Fibroblast of skin of back (primary cell): ENCODE data around the gene TMOD1.
"Not testable (repeated sequence)": the region's sequence is repeated elsewhere in the genome, so short reads cannot be mapped to it uniquely, and the experiment has no call there.

ENCODE experiments used
- DNase-seq: peaks from one replicate; pipeline ENCODE4 v3.0.0-alpha.2; 2013

TMOD1 gene

DNA sequence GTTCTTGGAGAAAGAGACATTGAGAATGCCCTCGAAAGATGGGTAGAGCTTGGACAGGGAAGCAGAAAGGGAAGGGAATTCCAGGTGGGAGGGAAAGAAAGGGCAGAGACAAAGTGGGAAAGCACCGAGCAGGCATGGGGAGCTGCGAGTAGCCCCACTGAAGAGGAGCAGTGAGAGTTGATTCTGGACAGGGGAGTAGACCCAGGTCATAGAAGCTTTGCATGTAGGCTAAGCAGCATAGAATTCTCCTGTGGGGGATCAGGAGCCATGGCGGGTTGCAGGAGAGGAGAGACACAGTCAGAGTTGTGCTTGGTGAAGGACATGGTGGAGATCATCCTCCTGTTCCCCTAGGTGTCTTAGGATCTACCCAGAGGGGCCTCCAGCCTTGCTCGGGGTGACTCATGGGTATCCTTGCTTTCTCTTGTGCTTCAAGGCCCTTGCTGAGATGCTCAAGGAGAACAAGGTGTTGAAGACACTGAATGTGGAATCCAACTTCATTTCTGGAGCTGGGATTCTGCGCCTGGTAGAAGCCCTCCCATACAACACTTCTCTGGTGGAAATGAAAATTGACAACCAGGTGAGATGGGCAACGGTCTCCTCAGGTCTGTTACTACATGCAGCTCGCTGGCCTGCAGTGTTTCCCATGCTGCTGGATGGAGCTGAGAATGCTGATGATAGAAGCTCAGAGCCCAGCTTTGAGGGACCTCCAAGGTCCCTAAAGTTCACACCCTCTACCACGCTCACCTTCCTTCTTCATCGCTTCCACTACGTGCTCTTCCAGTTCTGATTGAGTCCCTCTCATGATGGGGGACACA lies 67.2 kb downstream of the TMOD1 start:
- DNase-seq, result no peak

DNA sequence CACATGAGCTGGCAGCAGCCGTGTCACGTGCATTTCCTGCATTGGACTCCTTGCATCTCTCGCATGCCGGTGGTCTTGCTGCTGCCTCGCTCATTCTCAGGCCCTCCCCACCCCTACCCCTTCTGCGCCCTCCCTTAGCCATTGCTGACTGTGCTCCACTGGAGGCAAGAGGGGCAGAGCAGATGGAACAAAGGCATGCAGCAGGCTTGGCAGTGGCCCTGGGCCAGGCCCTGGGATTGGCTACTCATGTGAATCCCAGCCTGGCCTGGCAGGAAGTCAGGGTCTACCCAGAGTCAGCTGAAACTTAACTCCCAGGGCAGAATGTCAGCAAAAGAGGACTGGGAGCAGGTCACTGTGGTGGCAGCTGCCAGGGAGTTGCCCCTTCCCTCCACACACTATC lies 69.4 kb downstream of the TMOD1 start:
- no peak for DNase-seq

DNA sequence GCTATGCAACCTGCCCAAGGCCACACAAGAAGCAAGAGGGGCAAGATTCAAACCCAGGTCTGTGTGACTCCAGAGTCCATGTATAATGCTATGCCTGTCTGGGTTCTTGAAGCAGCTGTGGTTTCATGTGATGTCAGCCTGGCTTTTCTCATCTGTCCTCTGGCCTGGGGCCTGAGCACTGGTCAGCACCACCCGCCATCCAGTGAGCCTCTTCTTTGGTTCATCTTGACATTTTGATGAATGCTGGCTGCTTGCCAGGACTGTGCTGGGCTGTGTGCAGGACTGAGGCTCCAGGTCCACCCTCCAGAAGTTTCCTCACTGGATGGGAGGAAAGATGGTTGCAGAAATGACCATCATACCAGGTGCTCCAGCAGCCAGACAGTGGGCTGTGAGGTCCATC lies 70.2 kb downstream of the TMOD1 start:
- DNase-seq, result no peak

DNA sequence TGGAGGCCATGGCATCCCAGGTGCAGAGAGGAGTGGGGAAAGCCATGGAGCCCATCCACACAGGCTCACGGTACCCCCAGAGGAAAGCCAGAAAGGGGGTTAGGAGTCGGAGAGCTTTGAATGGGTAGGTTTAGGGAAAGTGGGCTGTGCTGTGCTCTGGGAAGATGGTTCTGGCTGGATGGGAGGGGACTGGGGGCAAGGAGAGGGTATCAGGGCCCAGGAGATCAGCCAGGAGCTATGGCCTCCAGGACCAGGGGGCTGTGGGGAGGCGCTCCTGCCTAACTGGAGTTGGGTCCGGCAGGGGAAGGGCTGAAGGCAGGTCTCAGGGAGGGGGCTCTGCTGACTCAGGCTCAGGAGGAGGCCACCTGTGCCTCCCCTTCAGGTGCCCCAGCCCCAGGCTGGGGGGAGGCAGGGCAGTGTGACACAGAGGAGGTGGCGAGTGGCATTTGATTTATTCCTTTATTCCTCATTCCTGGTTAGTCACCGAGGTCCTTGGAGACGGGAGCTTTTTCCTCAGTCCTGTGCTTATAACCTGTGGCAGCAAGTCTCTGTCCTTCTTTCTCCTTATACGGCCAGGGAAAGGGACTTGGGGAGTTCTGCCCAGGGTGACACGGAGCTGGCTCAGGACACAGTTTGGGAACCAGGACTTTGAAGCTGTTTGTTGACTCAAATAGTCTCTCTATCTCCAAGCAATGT lies 70.9 kb downstream of the TMOD1 start:
- no peak for DNase-seq

DNA sequence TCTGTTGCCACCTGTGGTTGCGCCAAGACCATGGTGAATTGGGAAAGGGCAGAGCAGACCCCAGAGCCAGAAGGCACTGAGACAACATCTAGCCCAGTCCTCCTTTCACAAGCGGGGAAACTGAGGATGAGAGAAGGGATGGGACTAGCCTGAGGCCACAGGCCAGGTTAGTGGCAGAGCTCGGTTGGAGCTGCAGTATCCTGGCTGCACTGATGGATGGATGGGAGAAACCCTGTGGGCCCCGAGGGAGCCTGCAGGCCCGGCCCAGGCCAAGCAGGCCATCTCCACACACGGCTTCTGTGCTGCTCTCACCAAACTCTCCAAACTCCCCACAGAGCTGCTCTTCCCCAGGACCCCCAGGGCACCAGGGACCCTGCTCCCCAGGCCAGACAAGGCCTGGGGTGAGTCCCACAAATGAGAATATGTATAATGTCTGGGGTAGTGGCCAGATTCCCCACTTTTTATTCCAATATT lies 71.5 kb downstream of the TMOD1 start:
- DNase-seq, result no peak

DNA sequence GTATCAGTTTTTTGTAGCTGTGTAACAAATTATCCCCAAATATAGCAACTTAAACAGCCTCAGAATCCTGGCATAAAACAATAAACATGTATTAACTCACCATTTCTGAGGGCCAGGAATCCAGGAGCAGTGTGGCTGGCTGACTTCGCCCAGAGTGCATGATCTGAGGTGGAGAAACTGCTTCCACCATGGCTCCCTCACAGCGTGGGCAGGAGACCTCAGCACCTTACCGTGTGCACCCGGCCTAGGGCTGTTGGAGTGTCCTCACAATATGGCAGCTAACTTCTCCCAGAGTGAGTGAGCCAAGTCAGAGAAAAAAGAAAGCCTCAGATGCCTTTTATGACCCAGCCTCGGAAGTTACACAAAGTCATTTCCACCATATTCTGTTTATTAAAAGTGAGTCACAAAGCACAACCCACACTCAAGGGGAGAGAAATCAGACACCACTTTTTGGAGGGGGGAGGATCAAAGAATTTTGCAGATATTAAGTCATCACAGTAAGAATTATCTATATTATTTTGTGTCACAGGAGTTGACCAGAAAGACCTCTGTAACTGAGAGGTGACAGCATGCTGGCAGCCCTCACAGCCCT lies 72.1 kb downstream of the TMOD1 start:
- no peak for DNase-seq

DNA sequence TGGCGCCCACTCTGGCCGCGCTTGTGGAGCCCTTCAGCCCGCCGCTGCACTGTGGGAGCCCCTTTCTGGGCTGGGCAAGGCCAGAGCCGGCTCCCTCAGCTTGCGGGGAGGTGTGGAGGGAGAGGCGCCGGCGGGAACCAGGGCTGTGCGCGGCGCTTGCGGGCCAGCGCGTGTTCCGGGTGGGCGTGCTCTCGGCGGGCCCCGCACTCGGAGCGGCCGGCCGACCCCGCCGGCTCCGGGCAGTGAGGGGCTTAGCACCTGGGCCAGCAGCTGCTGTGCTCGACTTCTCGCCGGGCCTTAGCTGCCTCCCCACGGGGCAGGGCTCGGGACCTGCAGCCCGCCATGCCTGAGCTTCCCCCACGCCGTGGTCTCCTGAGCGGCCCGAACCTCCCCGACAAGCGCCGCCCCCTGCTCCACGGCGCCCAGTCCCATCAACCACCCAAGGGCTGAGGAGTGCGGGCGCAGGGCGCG lies 72.7 kb downstream of the TMOD1 start:
- not testable (repeated sequence) for DNase-seq

DNA sequence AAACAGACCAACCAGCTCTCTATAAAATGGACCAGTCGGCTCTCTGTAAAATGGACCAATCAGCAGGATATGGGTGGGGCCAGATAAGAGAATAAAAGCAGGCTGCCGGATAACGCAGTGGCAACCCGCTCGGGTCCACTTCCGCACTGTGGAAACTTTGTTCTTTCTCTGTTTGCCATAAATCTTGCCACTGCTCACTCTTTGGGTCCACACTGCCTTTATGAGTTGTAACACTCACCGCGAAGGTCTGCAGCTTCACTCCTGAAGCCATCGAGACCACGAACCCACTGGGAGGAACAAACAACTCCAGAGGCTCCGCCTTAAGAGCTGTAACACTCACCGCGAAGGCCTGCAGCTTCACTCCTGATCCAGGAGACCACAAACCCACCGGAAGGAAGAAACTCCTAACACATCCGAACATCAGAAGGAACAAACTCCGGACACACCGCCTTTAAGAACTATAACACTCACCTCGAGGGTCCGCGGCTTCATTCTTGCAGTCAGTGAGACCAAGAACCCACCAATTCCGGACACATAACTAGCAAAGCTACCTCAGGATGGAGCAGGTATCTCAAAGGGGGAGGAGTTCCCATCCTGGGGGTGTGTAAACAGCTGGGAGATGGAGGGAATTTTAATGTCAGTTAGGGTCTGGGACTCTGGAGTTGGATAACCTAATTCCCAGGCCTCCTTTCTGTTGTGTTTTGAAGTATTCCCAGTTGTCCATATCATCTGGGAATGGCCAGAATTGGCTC lies 73.6 kb downstream of the TMOD1 start:
- DNase-seq, result not testable (repeated sequence)

DNA sequence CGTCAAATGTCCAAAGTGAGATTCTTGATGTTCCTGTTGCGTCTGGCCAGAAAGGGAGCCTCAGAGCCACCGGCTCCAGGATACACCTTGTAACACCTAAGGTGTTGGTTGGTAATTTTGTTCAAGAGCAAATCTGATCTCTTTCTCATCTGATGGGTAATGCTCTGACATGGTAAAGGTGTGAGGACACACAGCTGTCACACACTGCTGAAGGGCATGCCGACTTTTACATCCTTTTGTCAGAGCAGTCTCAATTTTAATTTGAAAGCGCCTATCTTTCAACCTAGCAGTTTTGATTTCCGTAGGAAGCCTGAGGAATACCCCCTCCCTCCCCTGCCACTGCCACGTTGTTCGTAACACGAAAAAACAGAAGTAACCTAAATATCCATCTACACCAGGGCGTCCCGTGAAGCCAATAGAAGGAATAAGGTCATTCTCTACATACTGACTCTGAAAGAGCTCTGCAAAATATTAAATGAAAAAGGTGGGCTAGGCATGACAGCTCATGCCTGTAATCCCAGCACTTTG lies 74.3 kb downstream of the TMOD1 start:
- no peak for DNase-seq

DNA sequence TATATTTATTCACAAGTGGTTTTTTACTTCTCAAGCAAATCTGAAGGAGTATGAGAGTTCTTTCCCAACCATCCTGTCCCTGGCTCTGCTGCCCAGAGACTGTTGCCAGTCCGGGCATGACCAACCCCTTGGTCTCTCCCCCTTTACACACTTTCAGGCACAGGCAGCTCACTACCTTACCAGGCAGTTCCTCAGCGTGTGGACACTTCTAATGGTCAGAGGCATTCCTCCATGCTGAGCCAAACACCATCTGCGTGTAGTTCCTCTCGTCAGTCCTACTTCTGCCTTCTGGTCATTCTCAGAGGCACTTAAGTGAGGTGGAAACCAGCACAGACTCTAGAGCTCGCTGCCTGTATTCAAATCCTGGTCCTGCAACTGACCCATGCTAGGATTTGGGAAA lies 75.6 kb downstream of the TMOD1 start:
- no peak for DNase-seq

DNA sequence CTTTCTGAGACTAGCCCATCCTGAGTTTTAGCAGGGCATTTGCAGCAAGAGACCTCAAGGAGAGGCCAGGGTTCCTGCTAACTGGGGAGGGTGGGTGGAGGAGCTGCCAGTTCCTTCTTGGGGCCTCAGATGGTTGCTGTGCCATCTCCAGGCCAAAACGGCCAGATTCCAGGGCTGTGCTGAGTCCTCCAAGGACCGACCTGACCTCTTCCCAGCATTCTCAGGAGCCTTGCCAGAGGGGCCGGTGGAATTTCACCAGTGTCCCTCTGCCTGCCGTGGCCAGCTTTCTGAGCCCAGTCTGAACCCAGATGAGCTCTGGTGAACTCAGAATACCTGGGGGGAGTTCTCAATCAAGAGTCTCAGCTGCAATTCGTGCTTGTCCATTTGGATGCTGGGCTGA lies 77.4 kb downstream of the TMOD1 start:
- DNase-seq, result no peak

DNA sequence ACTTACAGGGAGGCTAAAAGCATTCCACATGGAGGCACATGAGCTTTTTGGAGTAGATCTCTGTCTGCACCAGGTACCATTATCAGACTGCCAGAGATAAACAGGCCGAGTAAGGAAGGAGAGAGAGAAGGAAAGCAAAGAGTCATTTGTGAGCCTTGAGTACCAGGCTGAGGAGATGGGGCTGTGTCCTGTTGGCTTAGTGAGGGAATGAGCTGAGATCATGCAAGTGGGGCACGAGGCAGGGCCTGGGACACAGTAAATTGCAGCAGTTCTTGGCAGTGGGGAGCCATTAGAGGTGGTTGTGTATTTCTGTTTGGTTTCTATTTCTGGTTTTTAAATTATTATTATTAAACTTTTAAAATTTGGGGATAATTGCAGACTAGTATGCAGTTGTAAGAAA lies 78.4 kb downstream of the TMOD1 start:
- DNase-seq, result no peak

DNA sequence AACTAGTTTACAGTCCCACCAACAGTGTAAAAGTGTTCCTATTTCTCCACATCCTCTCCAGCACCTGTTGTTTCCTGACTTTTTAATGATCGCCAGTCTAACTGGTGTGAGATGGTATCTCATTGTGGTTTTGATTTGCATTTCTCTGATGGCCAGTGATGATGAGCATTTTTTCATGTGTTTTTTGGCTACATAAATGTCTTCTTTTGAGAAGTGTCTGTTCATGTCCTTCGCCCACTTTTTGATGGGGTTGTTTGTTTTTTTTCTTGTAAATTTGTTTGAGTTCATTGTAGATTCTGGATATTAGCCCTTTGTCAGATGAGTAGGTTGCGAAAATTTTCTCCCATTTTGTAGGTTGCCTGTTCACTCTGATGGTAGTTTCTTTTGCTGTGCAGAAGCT lies 80.1 kb downstream of the TMOD1 start:
- not testable (repeated sequence) for DNase-seq

DNA sequence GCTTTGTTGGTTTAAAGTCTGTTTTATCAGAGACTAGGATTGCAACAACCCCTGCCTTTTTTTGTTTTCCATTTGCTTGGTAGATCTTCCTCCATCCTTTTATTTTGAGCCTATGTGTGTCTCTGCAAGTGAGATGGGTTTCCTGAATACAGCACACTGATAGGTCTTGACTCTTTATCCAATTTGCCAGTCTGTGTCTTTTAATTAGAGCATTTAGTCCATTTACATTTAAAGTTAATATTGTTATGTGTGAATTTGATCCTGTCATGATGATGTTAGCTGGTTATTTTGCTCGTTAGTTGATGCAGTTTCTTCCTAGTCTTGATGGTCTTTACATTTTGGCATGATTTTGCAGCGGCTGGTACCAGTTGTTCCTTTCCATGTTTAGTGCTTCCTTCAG lies 83.3 kb downstream of the TMOD1 start:
- not testable (repeated sequence) for DNase-seq

DNA sequence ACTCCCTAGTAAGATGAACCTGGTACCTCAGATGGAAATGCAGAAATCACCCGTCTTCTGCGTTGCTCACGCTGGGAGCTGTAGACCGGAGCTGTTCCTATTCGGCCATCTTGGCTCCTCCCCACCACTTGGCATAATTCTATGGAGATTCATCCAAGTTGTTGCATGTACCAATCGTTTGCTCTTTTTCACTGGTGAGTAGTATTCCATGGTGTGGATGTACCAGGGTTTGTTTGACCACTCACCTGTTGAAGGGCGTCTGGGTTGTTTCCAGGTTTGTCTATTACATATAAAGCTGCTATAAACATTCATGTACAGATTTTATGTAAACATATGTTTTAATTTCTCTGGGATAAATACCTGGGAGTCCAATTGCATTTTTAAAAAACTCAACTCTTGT lies 85.4 kb downstream of the TMOD1 start:
- not testable (repeated sequence) for DNase-seq

DNA sequence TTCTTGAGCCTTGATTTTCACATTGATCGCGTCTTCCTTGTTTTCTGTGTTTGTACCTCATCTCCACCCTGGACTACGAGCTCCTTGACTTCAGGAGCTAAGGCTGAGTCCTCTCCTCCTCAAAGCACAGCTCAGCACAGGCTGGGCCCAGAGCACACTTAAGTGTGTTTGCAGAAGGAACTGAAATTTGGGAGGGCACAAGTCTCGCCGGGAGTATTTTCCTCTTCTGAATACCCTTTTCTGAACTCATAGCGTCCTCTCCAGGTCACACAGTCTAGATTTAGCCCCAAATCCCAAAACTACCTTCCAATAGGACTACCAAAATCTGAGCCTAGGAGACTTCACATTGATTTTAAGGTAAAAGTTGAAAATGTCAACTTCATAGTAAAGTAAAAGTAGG lies 90.1 kb downstream of the TMOD1 start:
- DNase-seq, result no peak

DNA sequence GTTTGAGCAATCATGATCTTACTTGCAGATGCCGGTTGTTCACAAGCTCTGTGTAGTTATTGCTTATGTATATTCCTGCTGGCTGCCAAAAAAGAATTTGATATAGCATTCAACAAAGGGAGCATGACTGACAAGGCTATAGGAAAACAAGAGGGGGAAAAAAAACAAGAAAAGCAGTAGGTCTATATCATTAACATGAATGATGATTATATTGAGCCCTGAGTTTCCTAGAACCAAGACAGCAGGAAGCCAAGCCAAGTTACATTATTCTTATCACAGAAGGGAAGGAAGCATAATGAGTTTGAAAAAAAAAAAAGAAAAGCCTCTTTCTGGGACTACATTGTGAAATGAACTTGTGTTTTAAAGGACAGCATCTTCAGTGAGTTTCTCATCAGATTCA lies 90.7 kb downstream of the TMOD1 start:
- DNase-seq, result no peak

DNA sequence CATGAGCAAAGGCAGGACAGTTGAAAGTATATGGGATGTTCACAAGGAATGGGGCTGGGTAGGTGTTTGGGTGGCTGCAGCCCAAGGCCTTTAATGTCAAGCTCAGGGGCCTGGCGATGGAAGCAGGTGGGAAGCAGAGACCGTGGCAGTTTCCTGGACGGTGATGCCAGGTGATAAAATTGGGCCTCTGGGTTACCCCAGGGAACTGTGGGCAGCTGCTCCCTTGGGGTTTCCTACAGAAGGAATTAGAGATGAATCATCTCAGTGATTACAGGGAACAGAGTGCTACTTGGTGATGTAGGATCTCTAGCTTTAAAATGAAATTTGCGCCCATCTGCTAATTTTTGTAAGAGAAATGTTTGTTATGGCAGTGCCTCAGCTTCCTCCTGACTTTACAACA lies 92.5 kb downstream of the TMOD1 start:
- DNase-seq, result peak; percentile 11

DNA sequence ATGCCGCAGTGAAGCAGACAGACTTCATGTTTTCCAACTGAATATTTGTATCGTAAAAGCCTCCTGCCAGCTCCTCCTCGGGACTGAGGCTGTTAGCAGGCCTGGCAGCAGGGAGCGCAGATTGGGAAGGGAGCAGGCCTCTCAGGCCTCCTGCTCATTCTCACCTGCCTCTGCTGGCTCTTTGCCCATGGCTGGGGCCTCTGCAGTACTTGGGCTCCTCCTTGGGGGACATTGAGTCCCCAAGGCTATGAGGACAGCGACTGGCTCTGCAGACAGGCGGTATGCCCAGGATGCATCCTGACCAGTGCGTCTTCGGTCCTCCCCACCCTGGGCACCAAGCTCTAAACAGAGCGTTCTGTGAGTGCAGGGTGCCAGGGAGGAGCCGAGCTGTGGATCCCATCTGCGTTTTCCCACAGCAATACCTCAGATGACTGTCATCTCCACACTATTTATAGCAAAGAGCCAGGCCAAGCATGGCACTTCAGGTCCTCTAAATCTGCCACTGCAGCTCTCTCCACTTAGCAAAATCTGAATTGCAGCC lies 93.0 kb downstream of the TMOD1 start:
- no peak for DNase-seq

DNA sequence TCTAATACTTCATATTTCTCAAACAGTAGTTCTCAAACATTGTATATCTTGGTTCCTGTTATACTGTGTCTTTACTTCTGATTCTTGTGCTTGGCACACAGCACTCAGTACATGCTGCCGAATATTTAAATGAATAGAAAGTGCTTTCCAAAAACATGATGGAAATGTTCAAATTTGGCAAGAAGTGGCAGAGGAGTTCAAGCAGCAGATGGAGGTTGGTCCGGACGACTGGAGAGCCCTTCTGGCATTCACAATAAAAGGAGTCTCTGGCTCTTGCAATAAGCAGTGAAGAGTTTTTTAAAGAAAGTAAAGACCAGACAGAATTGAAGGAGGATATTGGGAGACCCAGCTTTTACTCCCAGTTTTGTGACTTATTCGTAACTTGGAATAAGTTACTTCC lies 95.4 kb downstream of the TMOD1 start:
- DNase-seq, result no peak

DNA sequence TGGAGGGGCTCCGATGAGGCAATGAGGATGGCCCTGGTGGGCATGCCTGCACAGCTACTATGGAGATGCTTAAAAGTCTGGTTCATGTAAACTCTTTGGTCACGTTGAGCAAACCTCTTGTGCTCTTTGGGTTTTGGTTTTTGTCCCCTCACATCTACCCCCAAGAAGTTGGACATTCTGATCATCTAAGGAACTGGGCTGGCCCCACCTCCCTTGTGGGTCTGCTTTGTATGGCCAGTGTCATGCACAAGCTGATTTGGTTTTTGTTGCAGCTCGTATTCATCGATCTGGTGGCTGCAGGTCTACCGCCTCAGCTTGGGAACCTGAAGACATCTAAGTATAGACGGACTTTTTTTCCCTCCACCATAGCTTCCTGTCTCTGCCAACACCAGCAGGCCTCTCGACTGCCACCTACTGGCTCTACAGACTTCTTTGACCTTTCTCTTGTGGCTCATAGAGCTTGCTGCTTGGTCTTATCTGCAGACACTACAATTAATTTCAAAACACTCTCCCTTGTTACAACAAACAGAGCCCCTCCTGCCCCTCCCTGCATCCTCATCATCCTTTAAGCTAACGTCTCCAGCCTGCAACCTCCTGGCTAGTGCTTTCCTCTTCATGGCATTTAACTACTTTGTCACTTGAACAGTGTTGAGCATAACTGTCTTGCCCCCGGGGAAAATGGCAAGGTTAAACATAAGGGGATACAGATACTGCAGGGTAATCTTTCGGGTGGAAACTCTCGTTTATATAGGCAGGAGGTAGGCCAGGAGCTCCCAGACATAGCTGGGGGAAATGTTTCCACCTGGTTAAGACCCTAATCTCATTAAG lies 97.2 kb downstream of the TMOD1 start:
- peak; percentile 73 for DNase-seq
